GM06990 (cell line): ENCODE data around the gene PLSCR3.

Source experiments
- DNase-seq: peaks from one replicate; pipeline ENCODE4 v3.0.0-alpha.2; 2011; ENCODE audit not compliant: insufficient read length; ENCODE audit errors: extremely low read depth
- H3K27me3 ChIP-seq: replicated peaks from 2 replicates; pipeline ENCODE4 v1.6.0; 2011; ENCODE audit warnings: low read length; ENCODE audit not compliant: control insufficient read depth, insufficient read depth
- H3K36me3 ChIP-seq: 2 replicates; pipeline ENCODE4 v1.5.1; 2011; ENCODE audit warnings: low read length; ENCODE audit not compliant: control insufficient read depth, insufficient read depth
- H3K4me3 ChIP-seq: replicated peaks from 2 replicates; pipeline ENCODE4 v1.5.1; 2011; ENCODE audit warnings: low read depth, mild to moderate bottlenecking, control low read depth, low read length
- TF ChIP-seq, protein P1 (sequence below): IDR thresholded peaks from 2 replicates; pipeline ENCODE4 v1.5.1; 2011; ENCODE audit warnings: low read length, control low read depth, mild to moderate bottlenecking, inconsistent platforms; ENCODE audit not compliant: insufficient read depth, poor library complexity, severe bottlenecking

Gene PLSCR3

GRCh38 chr17:7436556-7437368 is 42.4 kb upstream of the PLSCR3 start:
- TF ChIP-seq, protein P1, sequence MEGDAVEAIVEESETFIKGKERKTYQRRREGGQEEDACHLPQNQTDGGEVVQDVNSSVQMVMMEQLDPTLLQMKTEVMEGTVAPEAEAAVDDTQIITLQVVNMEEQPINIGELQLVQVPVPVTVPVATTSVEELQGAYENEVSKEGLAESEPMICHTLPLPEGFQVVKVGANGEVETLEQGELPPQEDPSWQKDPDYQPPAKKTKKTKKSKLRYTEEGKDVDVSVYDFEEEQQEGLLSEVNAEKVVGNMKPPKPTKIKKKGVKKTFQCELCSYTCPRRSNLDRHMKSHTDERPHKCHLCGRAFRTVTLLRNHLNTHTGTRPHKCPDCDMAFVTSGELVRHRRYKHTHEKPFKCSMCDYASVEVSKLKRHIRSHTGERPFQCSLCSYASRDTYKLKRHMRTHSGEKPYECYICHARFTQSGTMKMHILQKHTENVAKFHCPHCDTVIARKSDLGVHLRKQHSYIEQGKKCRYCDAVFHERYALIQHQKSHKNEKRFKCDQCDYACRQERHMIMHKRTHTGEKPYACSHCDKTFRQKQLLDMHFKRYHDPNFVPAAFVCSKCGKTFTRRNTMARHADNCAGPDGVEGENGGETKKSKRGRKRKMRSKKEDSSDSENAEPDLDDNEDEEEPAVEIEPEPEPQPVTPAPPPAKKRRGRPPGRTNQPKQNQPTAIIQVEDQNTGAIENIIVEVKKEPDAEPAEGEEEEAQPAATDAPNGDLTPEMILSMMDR, result peak; percentile 71
- peak; percentile 89 for DNase-seq
- H3K36me3 ChIP-seq, result no peaks in the 10 kb centered on the region; the same call in 1 of the 2 replicates
- H3K4me3 ChIP-seq, result peak overlapping the region; percentile 83
- no peaks in the 10 kb centered on the region for H3K27me3 ChIP-seq

DNA sequence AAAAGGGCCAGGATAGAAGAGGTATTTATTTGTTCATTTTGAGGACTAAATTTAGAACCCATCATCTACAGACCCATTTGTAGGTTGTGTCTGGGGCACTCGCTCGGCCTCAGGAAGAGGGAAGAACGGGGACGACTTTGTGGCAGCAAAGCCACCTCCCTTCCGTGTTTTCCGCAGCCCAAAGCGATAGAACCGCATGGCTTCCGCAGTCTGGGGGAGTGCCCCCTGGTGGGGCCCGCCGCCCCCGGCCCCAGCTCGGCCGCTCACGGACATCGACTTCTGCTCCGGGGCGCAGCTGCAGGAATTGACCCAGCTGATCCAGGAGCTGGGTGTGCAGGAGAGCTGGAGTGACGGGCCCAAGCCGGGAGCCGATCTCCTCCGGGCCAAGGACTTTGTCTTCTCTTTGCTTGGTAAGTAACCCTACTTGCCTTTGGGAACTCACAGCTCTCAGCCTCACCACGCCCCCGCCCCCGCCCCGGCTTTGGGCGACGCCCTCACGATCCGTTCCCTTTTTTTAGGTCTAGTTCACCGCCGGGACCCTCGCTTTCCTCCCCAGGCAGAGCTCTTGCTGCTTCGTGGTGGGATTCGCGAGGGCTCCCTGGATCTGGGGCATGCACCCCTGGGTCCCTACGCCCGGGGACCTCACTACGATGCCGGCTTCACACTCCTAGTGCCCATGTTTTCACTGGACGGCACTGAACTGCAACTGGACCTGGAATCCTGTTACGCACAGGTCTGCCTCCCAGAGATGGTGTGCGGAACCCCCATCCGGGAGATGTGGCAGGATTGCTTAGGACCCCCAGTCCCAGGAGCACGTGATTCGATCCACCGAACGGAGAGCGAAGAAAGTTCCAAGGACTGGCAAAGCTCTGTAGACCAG is 41.6 kb upstream of the PLSCR3 start:
- Histone ChIP-seq H3K36me3 (no peaks in the 10 kb centered on the region; the same call in 1 of the 2 replicates), H3K27me3 (no peaks in the 10 kb centered on the region), H3K4me3 (peak overlapping the region; percentile 83)
- peak; percentile 83 for DNase-seq
- TF ChIP-seq, protein P1, result peak; percentile 54

DNA sequence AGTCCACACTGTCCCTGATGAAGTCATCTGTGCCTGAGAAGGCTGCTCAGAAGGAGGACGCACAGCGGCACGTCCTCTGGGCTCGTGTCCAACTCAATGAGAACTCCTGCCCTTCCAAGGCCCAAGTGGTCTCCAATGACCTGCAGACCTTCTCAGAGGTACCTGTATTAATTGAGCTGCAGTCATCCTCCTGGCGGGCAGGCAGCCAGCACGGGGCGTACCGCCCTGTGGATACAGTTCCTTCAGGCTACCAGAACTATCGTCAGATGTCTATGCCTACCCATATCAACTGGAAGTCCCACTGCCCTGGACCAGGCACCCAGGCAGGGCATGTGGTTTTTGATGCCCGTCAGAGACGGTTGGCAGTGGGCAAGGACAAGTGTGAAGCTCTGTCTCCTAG is 38.0 kb upstream of the PLSCR3 start:
- no peak overlapping the region for H3K4me3 ChIP-seq
- H3K27me3 ChIP-seq, result no peaks in the 10 kb centered on the region
- no peak for DNase-seq
- TF ChIP-seq, protein P1, result no peak
- no peaks in the 10 kb centered on the region for H3K36me3 ChIP-seq

DNA sequence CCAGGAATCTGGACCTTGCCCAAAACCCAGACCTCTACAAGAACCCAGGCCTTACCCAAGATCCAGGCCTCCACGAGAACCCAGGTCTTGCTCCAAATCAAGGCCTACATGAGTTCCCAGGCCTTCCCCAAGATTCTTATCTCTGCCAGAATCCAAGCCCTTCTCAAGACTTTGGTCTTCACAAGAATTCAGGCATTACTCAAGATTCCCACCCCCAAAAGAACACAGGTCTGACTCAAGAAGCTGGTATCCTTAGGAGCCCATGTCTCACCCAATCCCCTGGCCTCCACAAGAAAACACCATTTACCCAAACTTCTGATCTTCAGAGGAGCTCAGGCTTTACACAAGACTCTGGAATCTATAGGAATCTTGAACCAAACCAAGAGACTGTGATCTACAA is 36.9 kb upstream of the PLSCR3 start:
- DNase-seq, result no peak
- Histone ChIP-seq H3K36me3 (no peaks in the 10 kb centered on the region), H3K4me3 (no peak overlapping the region), H3K27me3 (no peaks in the 10 kb centered on the region)
- TF ChIP-seq, protein P1, result no peak

DNA sequence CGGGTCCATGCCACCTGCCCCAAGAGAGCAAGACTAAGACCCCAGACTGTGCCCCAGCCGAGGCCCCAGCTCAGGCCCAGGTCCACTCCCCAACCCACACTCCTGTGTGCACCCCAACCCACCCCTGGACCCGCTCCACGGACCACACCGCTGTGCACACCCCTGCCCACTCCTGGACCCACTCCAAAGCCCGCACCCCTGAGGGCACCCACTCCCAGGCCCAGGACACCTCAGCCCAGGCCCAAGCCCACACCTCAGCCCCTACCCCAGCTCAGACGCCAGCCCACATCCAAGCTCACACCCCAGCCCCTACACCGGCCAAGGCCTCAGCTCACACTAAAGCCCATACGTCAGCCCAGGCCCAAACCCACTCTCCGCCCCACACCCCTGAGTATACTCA is 35.4 kb upstream of the PLSCR3 start:
- H3K36me3 ChIP-seq, result no peaks in the 10 kb centered on the region
- TF ChIP-seq, protein P1, result no peak
- no peak overlapping the region for H3K4me3 ChIP-seq
- H3K27me3 ChIP-seq, result no peaks in the 10 kb centered on the region
- no peak for DNase-seq
